ENCODE data around the gene VAV2. TPM values are rescaled to one million over a fixed set of nuclear protein-coding genes. Genes with fewer than 3 reads are reported as not detected.
A peak's percentile ranks its signal among the peaks of the same experiment; 100 is the strongest.

The VAV2 gene
- total RNA-seq, 6 experiments from 2014 or later = 17.6 to 24.5 (median 21.7) TPM

DNA sequence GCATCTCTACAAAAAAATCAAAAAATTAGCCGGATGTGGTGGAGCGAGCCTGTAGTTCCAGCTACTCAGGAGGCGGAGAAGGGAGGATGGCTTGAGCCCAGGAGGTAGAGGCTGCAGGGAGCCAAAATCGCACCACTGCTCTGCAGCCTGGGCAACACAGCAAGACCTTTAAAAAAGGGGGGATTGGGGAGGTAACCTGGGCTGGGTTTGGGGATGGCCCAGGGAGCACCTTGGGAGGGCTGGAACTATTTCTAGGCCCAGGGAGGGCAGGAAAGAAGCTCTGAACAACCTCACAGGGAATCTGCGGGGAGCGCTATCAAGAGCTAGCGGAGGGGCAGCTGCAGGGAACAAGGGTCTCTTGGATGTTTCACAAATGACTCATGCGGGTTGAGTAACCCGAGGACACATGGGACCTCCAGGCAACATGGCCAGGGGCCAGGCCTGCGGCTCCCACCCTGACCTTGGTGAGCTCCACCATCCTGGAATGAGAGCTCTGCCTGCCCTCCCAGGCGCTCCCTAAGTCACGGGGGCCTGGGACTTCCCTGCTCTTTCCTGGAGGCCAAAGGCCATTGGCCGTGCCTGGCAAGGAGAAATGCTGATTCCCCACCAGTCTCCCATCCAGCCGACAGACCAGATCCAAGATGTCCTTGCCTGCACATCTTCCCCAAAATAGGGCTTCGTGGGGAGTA is 277.4 kb downstream of the VAV2 start:
- Mint-ChIP-seq H3K4me1 (ENCODE audit: low read depth) (peaks cover 23% of the 10 kb centered on the region), H3K27ac (peak overlapping the region; percentile 95), H3K9me3 (no peaks in the 10 kb centered on the region), H3K27me3 (ENCODE audit: insufficient read depth) (peaks cover 8% of the 10 kb centered on the region), H3K36me3 (ENCODE audit: low read depth) (no peaks in the 10 kb centered on the region), H3K4me3 (peak overlapping the region; percentile 79; the same call in 1 of the 2 replicates)
- no peak for TF ChIP-seq CTCF (IDR thresholded peaks at IDR 0.05)
- no peak for DNase-seq

DNA sequence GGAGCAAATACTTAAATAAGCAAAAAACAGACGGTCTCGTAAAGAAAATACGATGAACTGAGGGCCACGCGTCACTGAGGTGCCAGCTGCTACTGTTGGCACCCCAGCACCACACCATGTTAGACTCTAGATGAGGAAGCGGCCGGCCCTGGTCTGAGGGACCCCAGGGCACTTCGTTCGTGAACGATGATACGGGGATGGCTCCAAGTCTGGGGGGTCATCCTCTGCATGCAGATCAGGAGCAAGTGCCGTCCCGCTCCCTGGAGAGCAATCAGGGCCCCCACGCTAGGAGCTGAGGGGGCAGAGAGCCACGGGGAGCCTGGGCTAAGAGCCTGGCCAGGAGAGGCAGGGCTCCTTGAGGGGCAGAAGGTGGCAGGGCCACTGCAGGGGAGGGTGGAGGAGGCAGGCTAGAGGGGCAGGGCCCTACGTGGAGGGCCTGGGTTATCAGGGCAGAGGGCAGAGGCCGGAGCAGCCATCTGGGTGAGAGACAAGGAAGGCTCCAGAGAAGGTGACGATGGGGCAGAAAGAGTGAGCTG is 278.1 kb downstream of the VAV2 start:
- Mint-ChIP-seq H3K27me3 (ENCODE audit: insufficient read depth) (peaks cover 11% of the 10 kb centered on the region), H3K4me1 (ENCODE audit: low read depth) (peaks cover 23% of the 10 kb centered on the region), H3K36me3 (ENCODE audit: low read depth) (no peaks in the 10 kb centered on the region), H3K4me3 (no peak overlapping the region), H3K9me3 (no peaks in the 10 kb centered on the region), H3K27ac (peak overlapping the region; percentile 95; the same call in 1 of the 2 replicates)
- TF ChIP-seq CTCF (IDR thresholded peaks at IDR 0.05) = no peak
- no peak for DNase-seq

- no peaks in the 10 kb centered on the region for H3K9me3 Mint-ChIP-seq
- H3K4me3 Mint-ChIP-seq = no peak overlapping the region
- no peaks in the 10 kb centered on the region for H3K36me3 Mint-ChIP-seq (ENCODE audit: low read depth)
- H3K27me3 Mint-ChIP-seq (ENCODE audit: insufficient read depth) = peaks cover 11% of the 10 kb centered on the region
- TF ChIP-seq CTCF (IDR thresholded peaks at IDR 0.05) = no peak
- no peak for DNase-seq
- peaks cover 23% of the 10 kb centered on the region for H3K4me1 Mint-ChIP-seq (ENCODE audit: low read depth)
- H3K27ac Mint-ChIP-seq = peak overlapping the region; percentile 95; the same call in 1 of the 2 replicates
Measured at GRCh38 chr9:133713150-133713959, 278.8 kb downstream of the VAV2 start.

- no peak for DNase-seq
- peaks cover 11% of the 10 kb centered on the region for H3K27me3 Mint-ChIP-seq (ENCODE audit: insufficient read depth)
- peaks cover 26% of the 10 kb centered on the region for H3K4me1 Mint-ChIP-seq (ENCODE audit: low read depth)
- TF ChIP-seq CTCF (IDR thresholded peaks at IDR 0.05) = no peak
- H3K9me3 Mint-ChIP-seq = no peaks in the 10 kb centered on the region
- H3K27ac Mint-ChIP-seq = peak overlapping the region; percentile 74; the same call in 1 of the 2 replicates
- no peak overlapping the region for H3K4me3 Mint-ChIP-seq
- no peaks in the 10 kb centered on the region for H3K36me3 Mint-ChIP-seq (ENCODE audit: low read depth)
Measured at GRCh38 chr9:133712221-133713100, 279.7 kb downstream of the VAV2 start.

Other genes starting within 250 kb of the VAV2 start
- gene BRD3OS, start 33.2 kb upstream of the VAV2 start, total RNA-seq (2021; fragmentation: NEBNext Ultra II Directional; extraction: Animal tissue kit (Norgen Biotek cat#: 25700)) = 10 to 100 TPM; 28.7 to 36.8 (median 31.1) TPM
- gene BRD3, start 75.7 kb upstream of the VAV2 start, total RNA-seq (2021; fragmentation: NEBNext Ultra II Directional; extraction: Animal tissue kit (Norgen Biotek cat#: 25700)) = 10 to 100 TPM; 17.1 to 20.9 (median 18.6) TPM
- gene WDR5, start 143.8 kb upstream of the VAV2 start, total RNA-seq (2021; fragmentation: NEBNext Ultra II Directional; extraction: Animal tissue kit (Norgen Biotek cat#: 25700)) = 10 to 100 TPM; 24.6 to 31.1 (median 26.8) TPM
- gene RNU6ATAC, start 172.2 kb upstream of the VAV2 start, total RNA-seq (2021; fragmentation: NEBNext Ultra II Directional; extraction: Animal tissue kit (Norgen Biotek cat#: 25700)) = 100 to 1,000 TPM in 4 of 6 experiments, 10 to 100 TPM in 2; 23.5 to 228 (median 130) TPM